Testis (tissue), 3 donors: Measurements from ENCODE around the gene TRIP12. TPM values are rescaled to one million over a fixed set of nuclear protein-coding genes. Genes with fewer than 3 reads are reported as not detected.
A peak's percentile ranks its signal among the peaks of the same experiment; 100 is the strongest.

Experiments used
- DNase-seq: peaks from one replicate; pipeline ENCODE4 v3.0.0-alpha.2; 2019
- H3K27ac ChIP-seq, 2 donors: fragments of 200-600 bp; sonication (generic); one replicate each; pipeline ENCODE4 v1.5.1; 2019
- H3K27me3 ChIP-seq: fragments of 200-600 bp; sonication (generic); one replicate; pipeline ENCODE4 v1.5.1; 2019
- H3K36me3 ChIP-seq: fragments of 200-600 bp; sonication (generic); one replicate; pipeline ENCODE4 v1.5.1; 2017; ENCODE audit warnings: low read depth; ENCODE audit errors: missing control alignments
- H3K4me1 ChIP-seq: fragments of 200-600 bp; sonication (generic); one replicate; pipeline ENCODE4 v1.5.1; 2019
- H3K4me3 ChIP-seq, 2 donors: fragments of 200-600 bp; sonication (generic); one replicate each; pipeline ENCODE4 v1.5.1; 2017 to 2019
- H3K9me3 ChIP-seq: fragments of 200-600 bp; sonication (generic); one replicate; pipeline ENCODE4 v1.5.1; 2017
- POLR2A ChIP-seq: fragments of 450-650 bp; IDR thresholded peaks from one replicate; pipeline ENCODE4 v1.6.1; 2017; ENCODE audit warnings: antibody characterized with exemption, mild to moderate bottlenecking, moderate library complexity
- WGBS, 2 donors: methylation state at CpG; one replicate each; pipeline ENCODE4 v1.1.5; 2018; 5-methylcytosine and 5-hydroxymethylcytosine counted together
- intact Hi-C: fragments of 100-400 bp; cut with DNase I; formaldehyde crosslinking; loops from one replicate; pipeline ENCODE4 v1.15.1; 2023; ENCODE audit warnings: low total_unique reads
- polyA plus RNA-seq: library from polyadenylated mRNA; stranded (reverse); fragments of 350-450 nt; fragmentation: Illumina TruSeq; extraction: RNeasy Lipid Tissue Mini Kit (QIAGEN cat#74804); gene quantifications from one replicate; pipeline ENCODE4 v1.2.3, GENCODE V29; 2014; ENCODE audit warnings: low read depth, low replicate concordance; ENCODE audit not compliant: insufficient read depth
- total RNA-seq, 2 donors: library from RNA; depleted of rRNA; stranded (reverse); fragments of >200 nt; gene quantifications; one replicate each; pipeline ENCODE4 v1.2.3, GENCODE V29; 2016
- TF ChIP-seq, protein P1 (sequence below), 3 experiments: fragments of 450-650 bp in 2 of 3; fragments of 200-600 bp in 1 of 3; sonication (generic) in 1 of 3; IDR thresholded peaks; one replicate each; pipeline ENCODE4 v1.5.1; 2016 to 2019; ENCODE audit warnings: antibody characterized with exemption in 3 of 3, mild to moderate bottlenecking in 2 of 3, moderate library complexity in 1 of 3

Gene TRIP12
- total and polyA plus RNA-seq, 3 donors from 2014 or later: 342 to 443 (median 373) TPM

DNA sequence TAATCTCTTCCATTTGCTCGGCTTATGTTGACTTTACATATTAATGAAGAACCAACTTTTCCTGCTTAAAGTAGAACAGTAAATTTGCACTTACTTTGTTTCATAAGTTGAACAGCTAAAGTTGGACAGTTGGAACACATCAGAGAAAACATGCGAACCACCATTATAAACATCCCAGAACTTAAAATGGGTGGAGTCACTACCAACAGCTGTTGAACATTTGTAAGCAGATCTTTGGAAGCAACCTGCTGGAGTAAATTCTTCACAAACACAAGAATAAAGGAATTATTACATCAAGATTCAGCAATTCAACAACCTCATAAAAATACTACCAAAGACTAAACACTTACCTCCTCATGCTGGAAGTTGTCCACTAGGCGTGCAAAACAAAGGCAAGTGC is 111.0 kb downstream of the TRIP12 start:
- intact Hi-C loops: no loop called here
- WGBS, 2 donors: 83 to 86% methylated on average over 3 of the region's 3 CpGs

GRCh38 chr2:229805559-229805958 is 116.2 kb downstream of the TRIP12 start:
- intact Hi-C loops: no loop called here
- no peak overlapping the region for H3K4me3 ChIP-seq
- no peak overlapping the region for H3K27ac ChIP-seq
- no peaks in the 10 kb centered on the region for H3K27me3 ChIP-seq
- H3K4me1 ChIP-seq: no peaks in the 10 kb centered on the region
- no peaks in the 10 kb centered on the region for H3K9me3 ChIP-seq
- no peaks in the 10 kb centered on the region for H3K36me3 ChIP-seq
- no peak for DNase-seq
- WGBS, 2 donors: 75 to 86% methylated on average over 6 of the region's 6 CpGs
- TF ChIP-seq, protein P1, sequence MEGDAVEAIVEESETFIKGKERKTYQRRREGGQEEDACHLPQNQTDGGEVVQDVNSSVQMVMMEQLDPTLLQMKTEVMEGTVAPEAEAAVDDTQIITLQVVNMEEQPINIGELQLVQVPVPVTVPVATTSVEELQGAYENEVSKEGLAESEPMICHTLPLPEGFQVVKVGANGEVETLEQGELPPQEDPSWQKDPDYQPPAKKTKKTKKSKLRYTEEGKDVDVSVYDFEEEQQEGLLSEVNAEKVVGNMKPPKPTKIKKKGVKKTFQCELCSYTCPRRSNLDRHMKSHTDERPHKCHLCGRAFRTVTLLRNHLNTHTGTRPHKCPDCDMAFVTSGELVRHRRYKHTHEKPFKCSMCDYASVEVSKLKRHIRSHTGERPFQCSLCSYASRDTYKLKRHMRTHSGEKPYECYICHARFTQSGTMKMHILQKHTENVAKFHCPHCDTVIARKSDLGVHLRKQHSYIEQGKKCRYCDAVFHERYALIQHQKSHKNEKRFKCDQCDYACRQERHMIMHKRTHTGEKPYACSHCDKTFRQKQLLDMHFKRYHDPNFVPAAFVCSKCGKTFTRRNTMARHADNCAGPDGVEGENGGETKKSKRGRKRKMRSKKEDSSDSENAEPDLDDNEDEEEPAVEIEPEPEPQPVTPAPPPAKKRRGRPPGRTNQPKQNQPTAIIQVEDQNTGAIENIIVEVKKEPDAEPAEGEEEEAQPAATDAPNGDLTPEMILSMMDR (IDR thresholded peaks at IDR 0.05): no peak
- TF ChIP-seq POLR2A: no peak

More for the DNA sequence above, 111.0 kb downstream of the TRIP12 start:
- no peak overlapping the region for H3K4me3 ChIP-seq
- no peak overlapping the region for H3K27ac ChIP-seq
- no peaks in the 10 kb centered on the region for H3K36me3 ChIP-seq
- no peak for DNase-seq
- TF ChIP-seq, protein P1 (IDR thresholded peaks at IDR 0.05): no peak
- no peak for TF ChIP-seq POLR2A
- H3K4me1 ChIP-seq: no peaks in the 10 kb centered on the region
- H3K27me3 ChIP-seq: no peaks in the 10 kb centered on the region
- no peaks in the 10 kb centered on the region for H3K9me3 ChIP-seq

GRCh38 chr2:229802785-229803184 is 119.0 kb downstream of the TRIP12 start:
- H3K36me3 ChIP-seq: no peaks in the 10 kb centered on the region
- H3K9me3 ChIP-seq: no peaks in the 10 kb centered on the region
- H3K4me3 ChIP-seq: no peak overlapping the region
- no peak for TF ChIP-seq POLR2A
- TF ChIP-seq, protein P1 (IDR thresholded peaks at IDR 0.05): no peak
- 67 to 71% methylated on average over 5 of the region's 5 CpGs for WGBS, 2 donors
- H3K27ac ChIP-seq: no peak overlapping the region
- no peaks in the 10 kb centered on the region for H3K27me3 ChIP-seq
- intact Hi-C loops: no loop called here
- H3K4me1 ChIP-seq: no peaks in the 10 kb centered on the region
- no peak for DNase-seq

DNA sequence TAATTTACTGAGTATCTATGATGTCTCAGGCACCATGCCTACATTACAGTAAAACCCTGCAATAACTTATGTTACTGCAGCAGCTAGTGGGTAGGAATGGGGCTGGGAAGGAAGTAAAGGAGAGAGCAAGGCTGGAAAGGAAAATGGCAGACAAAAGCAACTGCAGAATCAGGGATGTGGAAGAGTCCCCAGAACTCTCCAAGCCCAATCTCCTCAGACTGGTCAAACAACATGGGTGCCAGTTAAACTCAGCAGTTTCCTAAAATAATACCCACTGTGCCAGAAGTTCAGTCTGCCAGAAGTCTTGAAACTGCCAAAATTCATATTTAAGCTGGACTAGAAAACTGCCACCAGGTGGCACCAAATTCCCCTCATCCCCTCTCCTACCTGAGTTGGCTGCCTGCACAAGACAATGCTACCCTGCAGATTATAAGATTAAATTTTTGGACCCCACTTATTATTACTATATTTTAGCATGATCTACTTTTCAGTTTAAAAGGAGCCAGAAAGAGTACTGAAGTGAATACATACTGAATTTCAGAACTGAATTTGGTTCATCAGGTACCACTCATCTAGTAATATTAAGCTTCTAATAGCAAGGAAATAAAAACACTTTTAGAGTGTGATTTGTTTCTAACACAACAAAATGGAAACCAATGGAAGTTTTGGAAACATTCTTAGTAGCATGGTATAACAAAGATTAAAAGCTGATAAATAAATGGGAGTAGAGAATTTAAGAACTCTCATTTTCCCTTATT is 120.6 kb downstream of the TRIP12 start:
- DNase-seq: peak; percentile 66
- Histone ChIP-seq H3K36me3 (no peaks in the 10 kb centered on the region), H3K27me3 (no peaks in the 10 kb centered on the region), H3K9me3 (no peaks in the 10 kb centered on the region), H3K27ac (no peak overlapping the region), H3K4me3 (no peak overlapping the region), H3K4me1 (no peaks in the 10 kb centered on the region)
- intact Hi-C loops: no loop called here
- TF ChIP-seq, protein P1 (IDR thresholded peaks at IDR 0.05): peak; percentile 24 to 79 (median 53)
- no peak for TF ChIP-seq POLR2A
